B cell (primary cell): ENCODE results near the gene ACBD5. TPM values are rescaled to one million over a fixed set of nuclear protein-coding genes. Genes with fewer than 3 reads are reported as not detected.
A peak's percentile ranks its signal among the peaks of the same experiment; 100 is the strongest.

Experiments used
- ATAC-seq: fragments of 200-7000 bp; cut with Tn5 transposase; one replicate; pipeline ENCODE4 v1.10.0; 2021; ENCODE audit warnings: low read depth, mild to moderate bottlenecking, moderate number of reproducible peaks, moderate library complexity
- CTCF ChIA-PET: fragments of 350-600 bp; sonication (Branson Sonifier 250); formaldehyde crosslinking; loops from one replicate; lab custom pipeline; 2021; ENCODE audit warnings: antibody characterized with exemption, inconsistent platforms; lab: Charles Lee
- POLR2A ChIA-PET: fragments of 350-600 bp; sonication (Branson Sonifier 250); formaldehyde crosslinking; loops from one replicate; lab custom pipeline; 2021; ENCODE audit warnings: antibody characterized with exemption; lab: Charles Lee
- DNase-seq: peaks from one replicate; pipeline ENCODE4 v3.0.0; 2013
- H2AFZ ChIP-seq: 2 replicates; pipeline ENCODE4 v1.6.1; 2012; ENCODE audit warnings: mild to moderate bottlenecking, low read depth, low read length; ENCODE audit not compliant: insufficient read depth, poor library complexity, severe bottlenecking
- H3K27ac ChIP-seq, 2 donors: 1 replicate in 1 of 2; 2 replicates in 1 of 2; pipeline ENCODE4 v1.5.1; 2012 to 2013; ENCODE audit warnings: low read length in 2 of 2, mild to moderate bottlenecking in 2 of 2, moderate library complexity in 1 of 2
- H3K27me3 ChIP-seq, 4 experiments: fragments of 200-600 bp in 1 of 4; sonication (generic) in 1 of 4; replicated peaks in 1 of 4; 1 replicate in 2 of 4; 2 replicates in 2 of 4; pipeline versions ENCODE4 v1.6.1 to v1.7.0; 2013 to 2016; ENCODE audit warnings: low read length in 3 of 4, mild to moderate bottlenecking in 2 of 4, mixed read lengths in 1 of 4, moderate library complexity in 1 of 4; ENCODE audit not compliant: insufficient read depth in 4 of 4, control insufficient read depth in 3 of 4; ENCODE audit errors: control extremely low read depth in 1 of 4
- H3K36me3 ChIP-seq, 2 experiments: replicated peaks in 1 of 2; 1 replicate in 1 of 2; 2 replicates in 1 of 2; pipeline versions ENCODE4 v1.6.1 to v1.7.1; 2013; ENCODE audit warnings: low read length in 1 of 2; ENCODE audit not compliant: insufficient read depth in 2 of 2, control insufficient read depth in 1 of 2; ENCODE audit errors: control extremely low read depth in 1 of 2, extremely low read depth in 1 of 2
- H3K4me1 ChIP-seq, 2 donors: fragments of 200-600 bp in 1 of 2; sonication (generic) in 1 of 2; 1 replicate in 1 of 2; 2 replicates in 1 of 2; pipeline versions ENCODE4 v1.5.1 to v1.6.1; 2013 to 2017; ENCODE audit warnings: low read length in 2 of 2; ENCODE audit not compliant: control insufficient read depth in 2 of 2, insufficient read depth in 2 of 2
- H3K4me2 ChIP-seq: replicated peaks from 2 replicates; pipeline ENCODE3; 2012; ENCODE audit warnings: mild to moderate bottlenecking, low read depth, low read length; ENCODE audit not compliant: poor library complexity, severe bottlenecking
- H3K4me3 ChIP-seq, 5 experiments: fragments of 200-600 bp in 1 of 5; sonication (generic) in 1 of 5; 1 replicate in 3 of 5; 2 replicates in 2 of 5; pipeline versions ENCODE4 v1.5.1 to v1.7.0; 2011 to 2016; ENCODE audit warnings: low read length in 4 of 5, mild to moderate bottlenecking in 4 of 5, low read depth in 2 of 5, control low read depth in 1 of 5, moderate library complexity in 1 of 5; ENCODE audit not compliant: insufficient read depth in 1 of 5; ENCODE audit errors: control extremely low read depth in 1 of 5, extremely low read depth in 1 of 5
- H3K79me2 ChIP-seq: fragments of 200-600 bp; sonication (generic); one replicate; pipeline ENCODE4 v1.6.0; 2016; ENCODE audit warnings: low read length; ENCODE audit not compliant: control insufficient read depth, insufficient read depth
- H3K9ac ChIP-seq: fragments of 200-600 bp; sonication (generic); 2 replicates; pipeline ENCODE4 v1.6.1; 2017; ENCODE audit warnings: mild to moderate bottlenecking, low read length, moderate library complexity
- H3K9me3 ChIP-seq, 3 donors: one replicate each; pipeline versions ENCODE4 v1.6.1 to v1.7.1; 2013; ENCODE audit warnings: low read length in 2 of 3; ENCODE audit not compliant: control insufficient read depth in 2 of 3, insufficient read depth in 1 of 3; ENCODE audit errors: control extremely low read depth in 1 of 3
- H4K20me1 ChIP-seq: 2 replicates; pipeline ENCODE4 v1.6.0; 2012; ENCODE audit warnings: mild to moderate bottlenecking, low read length; ENCODE audit not compliant: insufficient read depth, control insufficient read depth, poor library complexity, severe bottlenecking
- H3K27ac Mint-ChIP-seq: one replicate; pipeline ENCODE4 v1.8.0; 2021; ENCODE audit warnings: mixed read lengths
- H3K27me3 Mint-ChIP-seq: one replicate; pipeline ENCODE4 v1.8.0; 2021; ENCODE audit warnings: mixed read lengths
- H3K4me1 Mint-ChIP-seq: one replicate; pipeline ENCODE4 v1.8.0; 2021; ENCODE audit warnings: mixed read lengths
- H3K4me3 Mint-ChIP-seq: one replicate; pipeline ENCODE4 v1.8.0; 2021; ENCODE audit warnings: mixed read lengths
- H3K9me3 Mint-ChIP-seq: one replicate; pipeline ENCODE4 v1.8.0; 2022; ENCODE audit warnings: mixed read lengths; ENCODE audit not compliant: insufficient read depth
- CTCF ChIP-seq: fragments of 200-600 bp; IDR thresholded peaks from one replicate; pipeline ENCODE4 v1.8.0; 2022; ENCODE audit warnings: antibody characterized with exemption, mild to moderate bottlenecking
- EZH2 ChIP-seq: IDR thresholded peaks from 2 replicates; pipeline ENCODE4 v1.6.1; 2012; ENCODE audit warnings: borderline replicate concordance, low read depth, mild to moderate bottlenecking, moderate library complexity, low read length; ENCODE audit not compliant: insufficient read depth, poor library complexity, severe bottlenecking
- WGBS: methylation state at CpG from one replicate; pipeline ENCODE4 v1.1.5; 2013; ENCODE audit warnings: missing lambda C conversion rate; ENCODE audit not compliant: insufficient coverage; 5-methylcytosine and 5-hydroxymethylcytosine counted together
- intact Hi-C: fragments of 100-400 bp; cut with micrococcal nuclease; formaldehyde crosslinking; loops from one replicate; pipeline ENCODE4 v1.10.0; 2022
- polyA plus RNA-seq: library from polyadenylated mRNA; depleted of rRNA; stranded (reverse); fragments of >200 nt; gene quantifications from 2 replicates; pipeline ENCODE4 v1.2.3, GENCODE V29; 2012
- total RNA-seq, 2 donors: library from RNA; stranded (reverse); fragments of 120-200 nt in 1 of 2; gene quantifications; 1 replicate in 1 of 2; 2 replicates in 1 of 2; pipeline versions ENCODE4 v1.2.3 to v1.2.4, GENCODE V29; 2013 to 2022

ACBD5 gene
- total and polyA plus RNA-seq, 2 donors (not counting 1 experiment from before 2014, with no cell fraction given): 8.2 to 24.0 TPM

DNA sequence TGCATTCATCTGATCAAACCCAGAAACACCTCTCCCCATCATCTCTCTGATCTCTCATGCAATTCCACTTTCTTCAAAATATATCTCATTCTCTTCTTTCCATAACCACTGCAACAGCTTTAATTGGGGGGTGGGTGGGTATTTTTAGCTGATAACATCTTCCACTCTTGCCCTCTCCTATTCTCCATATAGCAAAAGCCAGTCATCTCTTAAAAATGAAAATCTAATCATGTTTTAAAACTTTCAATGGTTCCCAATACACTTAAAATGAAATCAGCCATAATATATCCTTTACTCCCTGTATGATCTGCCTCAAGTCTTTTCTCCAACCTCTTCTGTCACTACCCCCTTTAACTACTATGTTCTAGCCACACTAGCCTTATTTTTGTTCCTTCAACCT, 87.9 kb downstream of the ACBD5 start:
- peaks cover 50% of the 10 kb centered on the region for H3K4me1 Mint-ChIP-seq
- no peak for TF ChIP-seq EZH2
- TF ChIP-seq CTCF: no peak

DNA sequence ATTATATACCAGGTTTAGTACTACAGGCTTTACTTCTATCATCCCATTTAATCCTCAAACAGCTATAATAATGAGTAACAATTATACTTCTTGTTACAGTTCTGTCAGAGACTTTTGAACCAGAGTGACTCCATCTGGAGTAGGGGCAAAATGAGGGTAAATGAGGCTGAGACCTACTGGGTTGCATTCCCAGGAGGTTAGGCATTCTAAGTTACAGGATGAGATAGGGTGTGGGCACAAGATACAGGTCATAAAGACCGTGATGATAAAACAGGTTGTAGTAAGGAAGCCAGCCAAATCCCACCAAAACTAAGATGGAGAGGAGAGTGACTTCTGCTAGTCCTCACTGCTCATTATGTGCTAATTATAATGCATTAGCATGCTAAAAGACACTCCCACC, 90.3 kb downstream of the ACBD5 start:
- H3K27ac ChIP-seq: no peak overlapping the region
- H3K9me3 ChIP-seq: no peaks in the 10 kb centered on the region
- ChIA-PET POLR2A (no interaction called here), CTCF (interaction anchor here (0.7 kb wide), 1 partner anchor 14 kb away, joined by 3 read pairs; no protein-coding TSS in a partner anchor)
- TF ChIP-seq CTCF (no peak), EZH2 (no peak)
- H3K4me3 ChIP-seq: no peak overlapping the region
- no peaks in the 10 kb centered on the region for H3K27me3 Mint-ChIP-seq
- peaks cover 16 to 17% of the 10 kb centered on the region in 2 donors for H3K4me1 ChIP-seq
- H3K79me2 ChIP-seq: peaks cover 90% of the 10 kb centered on the region
- no peak for DNase-seq
- H3K4me2 ChIP-seq: no peak overlapping the region
- H4K20me1 ChIP-seq: peaks cover 55% of the 10 kb centered on the region
- H3K4me3 Mint-ChIP-seq: no peak overlapping the region
- WGBS: no CpG with 5 or more reads among the region's 1 CpG
- H3K27ac Mint-ChIP-seq: no peak overlapping the region
- ATAC-seq: no peak
- H2AFZ ChIP-seq: no peak overlapping the region
- H3K27me3 ChIP-seq: no peaks in the 10 kb centered on the region
- intact Hi-C loops: no loop called here
- peaks cover 2 to 36% of the 10 kb centered on the region in 2 experiments for H3K36me3 ChIP-seq
- peaks cover 39% of the 10 kb centered on the region for H3K4me1 Mint-ChIP-seq
- H3K9me3 Mint-ChIP-seq: no peaks in the 10 kb centered on the region
- H3K9ac ChIP-seq: no peak overlapping the region

More for the DNA sequence above, 87.9 kb downstream of the ACBD5 start:
- Mint-ChIP-seq H3K4me3 (peak overlapping the region; percentile 96), H3K9me3 (no peaks in the 10 kb centered on the region), H3K27ac (peak overlapping the region; percentile 54), H3K27me3 (no peaks in the 10 kb centered on the region)
- no peaks in the 10 kb centered on the region for H3K27me3 ChIP-seq
- peaks cover 78% of the 10 kb centered on the region for H3K79me2 ChIP-seq
- intact Hi-C loops: no loop called here
- H3K9ac ChIP-seq: peak overlapping the region; percentile 93
- no peaks in the 10 kb centered on the region for H3K9me3 ChIP-seq
- H2AFZ ChIP-seq: no peak overlapping the region
- H3K27ac ChIP-seq: no peak overlapping the region
- peaks cover 20 to 29% of the 10 kb centered on the region in 2 donors for H3K4me1 ChIP-seq
- peak overlapping the region in 3 of 5 experiments; percentile 88 to 99 (median 95) for H3K4me3 ChIP-seq
- H3K4me2 ChIP-seq: peak overlapping the region; percentile 74
- ATAC-seq (no peak), DNase-seq (no peak)
- peaks cover 0 to 11% of the 10 kb centered on the region in 2 experiments for H3K36me3 ChIP-seq
- peaks cover 46% of the 10 kb centered on the region for H4K20me1 ChIP-seq
- ChIA-PET POLR2A (interaction anchor here (0.6 kb wide), 1 partner anchor 53 kb away, joined by 4 read pairs; no protein-coding TSS in a partner anchor), CTCF (no interaction called here)
